Esophagus muscularis mucosa (tissue), 3 donors: Measurements from ENCODE around the gene UBE2U.

Experiments
- CTCF ChIP-seq, 3 experiments: fragments of 200-600 bp in 2 of 3; fragments of 450-650 bp in 1 of 3; sonication (generic) in 2 of 3; IDR thresholded peaks; one replicate each; pipeline ENCODE4 v1.5.1; 2017 to 2019; ENCODE audit warnings: antibody characterized with exemption in 3 of 3, mild to moderate bottlenecking in 2 of 3, moderate library complexity in 1 of 3
- EP300 ChIP-seq: sonication (generic); formaldehyde crosslinking; IDR thresholded peaks from one replicate; pipeline ENCODE4 v1.6.1; 2017; ENCODE audit warnings: antibody characterized with exemption

- TF ChIP-seq CTCF (IDR thresholded peaks at IDR 0.05) (no peak), EP300 (no peak)
Observed at GRCh38 chr1:64265141-64265540, 61.7 kb downstream of the UBE2U start.
